AG10803 (cell line): ENCODE results near the gene RNF224.

Source experiments
- DNase-seq: peaks from one replicate; pipeline ENCODE4 v3.0.0; 2010; ENCODE audit warnings: low read depth
- H3K4me3 ChIP-seq: 2 replicates; pipeline ENCODE4 v1.5.1; 2011; ENCODE audit warnings: mild to moderate bottlenecking, low read length, control low read depth
- CTCF ChIP-seq: conservative IDR thresholded peaks from 2 replicates; pipeline ENCODE4 v1.5.1; 2011; ENCODE audit warnings: mild to moderate bottlenecking, low read length, control low read depth, inconsistent platforms

The RNF224 gene

GRCh38 chr9:137188490-137189296 is 38.6 kb upstream of the RNF224 start, which contains the start of the genes ANAPC2 and SSNA1:
Gene ANAPC2, minus strand, starts transcription at chr9:137188560. Its CDS starts 28 bp downstream, at chr9:137188532.
Gene SSNA1, plus strand, starts transcription at chr9:137188676. Its CDS starts 51 bp downstream, at chr9:137188727.
- peak within 1 kb of the TSS; percentile 96 for H3K4me3 ChIP-seq
- TF ChIP-seq CTCF: peak; percentile 42
- DNase-seq: peak; percentile 91

- peak overlapping the region; percentile 96 for H3K4me3 ChIP-seq
- no peak for DNase-seq
- no peak for TF ChIP-seq CTCF
Measured at GRCh38 chr9:137189297-137190295, 37.7 kb upstream of the RNF224 start.

GRCh38 chr9:137190315-137190856 is 36.9 kb upstream of the RNF224 start:
- no peak for DNase-seq
- no peak overlapping the region; the same call in 1 of the 2 replicates for H3K4me3 ChIP-seq
- TF ChIP-seq CTCF: no peak

- no peak for DNase-seq
- no peak for TF ChIP-seq CTCF
- H3K4me3 ChIP-seq: no peak overlapping the region
Measured at GRCh38 chr9:137191245-137191644, 36.1 kb upstream of the RNF224 start.

GRCh38 chr9:137191691-137192447 is 35.4 kb upstream of the RNF224 start:
- no peak for DNase-seq
- no peak for TF ChIP-seq CTCF

GRCh38 chr9:137192448-137192780 is 34.9 kb upstream of the RNF224 start:
- TF ChIP-seq CTCF: no peak

More at GRCh38 chr9:137191691-137192447, 35.4 kb upstream of the RNF224 start:
- H3K4me3 ChIP-seq: no peak overlapping the region

More at GRCh38 chr9:137192448-137192780, 34.9 kb upstream of the RNF224 start:
- DNase-seq: no peak
- no peak overlapping the region for H3K4me3 ChIP-seq
